A549 (cell line): ENCODE data around the gene DYNC1H1. TPM values are rescaled to one million over a fixed set of nuclear protein-coding genes. Genes with fewer than 3 reads are reported as not detected.

ENCODE experiments used
- ATAC-seq, 2 experiments: fragments of 200-7000 bp in 1 of 2; fragments of >200 bp in 1 of 2; cut with Nextera tagmentation in 1 of 2; cut with Tn5 transposase in 1 of 2; 3 replicates each; pipeline versions ENCODE4 v1.8.0 to v1.9.1; 2018 to 2020; ENCODE audit warnings: mild to moderate bottlenecking in 1 of 2, moderate library complexity in 1 of 2
- CTCF ChIA-PET: fragments of 300-600 bp; sonication (Branson Sonifier 250); formaldehyde crosslinking; extraction: SDS; loops from one replicate; lab custom pipeline; 2021; ENCODE audit warnings: antibody characterized with exemption, inconsistent platforms; lab: Yijun Ruan, JAX
- POLR2A ChIA-PET: fragments of 350-600 bp; formaldehyde crosslinking; extraction: SDS; loops from one replicate; lab custom pipeline; 2021; ENCODE audit warnings: antibody characterized with exemption, inconsistent platforms; lab: Yijun Ruan, JAX
- DNase-seq, 2 experiments: peaks; one replicate each; pipeline versions ENCODE4 v3.0.0 to v3.0.0-alpha.2; 2011 to 2016; ENCODE audit warnings: low read depth in 1 of 2, low spot score in 1 of 2
- FAIRE-seq: peaks from 2 replicates; lab custom pipeline; 2011; peaks lifted over from hg19 to GRCh38; lab: Jason Lieb, UNC
- H3K27ac ChIP-seq, 2 experiments: fragments of >200 bp; sonication (Bioruptor Twin); formaldehyde crosslinking; 3 replicates each; pipeline ENCODE4 v1.5.1; 2016 to 2017
- H3K4me1 ChIP-seq: fragments of >200 bp; sonication (Bioruptor Twin); formaldehyde crosslinking; 3 replicates; pipeline ENCODE4 v1.6.1; 2016
- H3K4me2 ChIP-seq: fragments of >200 bp; sonication (Bioruptor Twin); formaldehyde crosslinking; 3 replicates; pipeline ENCODE4 v1.6.1; 2016
- H3K4me3 ChIP-seq: fragments of >200 bp; sonication (Bioruptor Twin); formaldehyde crosslinking; 3 replicates; pipeline ENCODE4 v1.5.1; 2016
- H3K9me3 ChIP-seq: fragments of >200 bp; sonication (Bioruptor Twin); formaldehyde crosslinking; 3 replicates; pipeline ENCODE4 v1.6.1; 2016
- BCL3 ChIP-seq: fragments of >200 bp; sonication (Bioruptor Twin); formaldehyde crosslinking; IDR thresholded peaks from 3 replicates; pipeline ENCODE4 v1.6.1; 2016
- BHLHE40 ChIP-seq: IDR thresholded peaks from 2 replicates; pipeline ENCODE4 v1.6.1; 2012; ENCODE audit warnings: low read depth, low read length, inconsistent platforms
- CBX2 ChIP-seq: fragments of 200-600 bp; sonication (generic); IDR thresholded peaks from 2 replicates; pipeline ENCODE4 v1.6.1; 2016; ENCODE audit warnings: low read depth, mild to moderate bottlenecking, borderline replicate concordance
- CHD4 ChIP-seq: fragments of 200-600 bp; sonication (generic); IDR thresholded peaks from 2 replicates; pipeline ENCODE4 v1.6.1; 2016; ENCODE audit warnings: antibody characterized with exemption, mild to moderate bottlenecking, borderline replicate concordance
- CTCF ChIP-seq: fragments of >200 bp; sonication (Bioruptor Twin); formaldehyde crosslinking; IDR thresholded peaks from 3 replicates; pipeline ENCODE4 v1.5.1; 2016
- E2F6 ChIP-seq: IDR thresholded peaks from 2 replicates; pipeline ENCODE4 v1.6.1; 2012; ENCODE audit warnings: low read depth, borderline replicate concordance
- EHMT2 ChIP-seq: fragments of 200-600 bp; sonication (generic); IDR thresholded peaks from 2 replicates; pipeline ENCODE4 v1.6.1; 2016; ENCODE audit warnings: antibody characterized with exemption, low read depth, mild to moderate bottlenecking, moderate library complexity
- ESRRA ChIP-seq: fragments of 150-350 bp; IDR thresholded peaks from 2 replicates; pipeline ENCODE4 v1.6.1; 2014; ENCODE audit warnings: mild to moderate bottlenecking, low read length, borderline replicate concordance
- FOSB ChIP-seq: fragments of 250-450 bp; sonication (Bioruptor Pico); IDR thresholded peaks from 2 replicates; pipeline ENCODE4 v1.5.0; 2020; ENCODE audit warnings: mild to moderate bottlenecking, moderate library complexity
- FOXS1 ChIP-seq: fragments of 250-450 bp; sonication (Bioruptor Pico); IDR thresholded peaks from 2 replicates; pipeline ENCODE4 v1.5.0; 2020; ENCODE audit warnings: mild to moderate bottlenecking, moderate library complexity
- GATA3 ChIP-seq: IDR thresholded peaks from 2 replicates; pipeline ENCODE4 v1.6.1; 2012; ENCODE audit warnings: borderline replicate concordance
- HEYL ChIP-seq: fragments of 250-450 bp; sonication (Bioruptor Pico); IDR thresholded peaks from 2 replicates; pipeline ENCODE4 v1.8.0; 2021; ENCODE audit warnings: mild to moderate bottlenecking, moderate library complexity
- HOXB5 ChIP-seq: fragments of 250-450 bp; sonication (Bioruptor Pico); IDR thresholded peaks from 2 replicates; pipeline ENCODE4 v1.5.0; 2020; ENCODE audit warnings: mild to moderate bottlenecking, moderate library complexity
- KDM1A ChIP-seq: fragments of 200-600 bp; sonication (generic); IDR thresholded peaks from 2 replicates; pipeline ENCODE4 v1.6.1; 2016; ENCODE audit warnings: low read depth, mild to moderate bottlenecking
- MAZ ChIP-seq: fragments of 150-350 bp; IDR thresholded peaks from 2 replicates; pipeline ENCODE4 v1.6.1; 2014; ENCODE audit warnings: antibody characterized with exemption, low read depth, low read length, borderline replicate concordance
- NR3C1 ChIP-seq: fragments of >200 bp; sonication (Bioruptor Twin); formaldehyde crosslinking; IDR thresholded peaks from 3 replicates; pipeline ENCODE4 v1.6.1; 2017
- POLR2A ChIP-seq: IDR thresholded peaks from 2 replicates; pipeline ENCODE4 v1.6.1; 2012; ENCODE audit warnings: mild to moderate bottlenecking, low read length
- RARB ChIP-seq: fragments of 250-450 bp; sonication (Bioruptor Pico); IDR thresholded peaks from 2 replicates; pipeline ENCODE4 v1.8.0; 2021; ENCODE audit warnings: mild to moderate bottlenecking, moderate library complexity
- RFX5 ChIP-seq: fragments of 450-650 bp; IDR thresholded peaks from 2 replicates; pipeline ENCODE4 v1.7.1; 2014; ENCODE audit warnings: antibody characterized with exemption, mild to moderate bottlenecking, moderate library complexity
- USF2 ChIP-seq: fragments of 450-650 bp; IDR thresholded peaks from 2 replicates; pipeline ENCODE4 v1.6.1; 2014; ENCODE audit warnings: antibody characterized with exemption
- ZC3H11A ChIP-seq: fragments of 450-650 bp; IDR thresholded peaks from 2 replicates; pipeline ENCODE4 v1.6.1; 2014; ENCODE audit warnings: antibody characterized with exemption, mild to moderate bottlenecking
- ZNF302 ChIP-seq: fragments of 250-450 bp; sonication (Bioruptor Pico); IDR thresholded peaks from 2 replicates; pipeline ENCODE4 v1.9.0; 2021; ENCODE audit warnings: inconsistent platforms, mild to moderate bottlenecking, moderate library complexity
- WGBS: methylation state at CpG from one replicate; pipeline ENCODE4 v1.1.6; 2017; ENCODE audit errors: missing lambda C conversion rate; 5-methylcytosine and 5-hydroxymethylcytosine counted together
- polyA plus RNA-seq, 4 experiments: library from polyadenylated mRNA; depleted of rRNA in 3 of 4; stranded (reverse); fragments of >200 nt; fragmentation: RNase III in 1 of 4; extraction: RNeasy Plus Mini Kit Qiagen cat#74134 plus additional on column Dnase treatment in 1 of 4; gene quantifications; 2 replicates in 3 of 4; 3 replicates in 1 of 4; pipeline ENCODE4 v1.2.3, GENCODE V29; 2011 to 2017

The DYNC1H1 gene
- polyA plus RNA-seq, 2 of the 4 experiments (the other 2 are of a cell fraction) = 177 to 187 TPM

- no peaks in the 10 kb centered on the region for H3K9me3 ChIP-seq
- H3K27ac ChIP-seq = no peak overlapping the region
- H3K4me2 ChIP-seq = no peak overlapping the region
- TF ChIP-seq HOXB5 (CRISPR knock-in tag) (no peak), RARB (CRISPR knock-in tag) (no peak), ESRRA (no peak), E2F6 (no peak), ZC3H11A (no peak), CHD4 (no peak), CBX2 (no peak), POLR2A (no peak), BHLHE40 (no peak), ZNF302 (no peak), FOSB (no peak), FOXS1 (CRISPR knock-in tag) (no peak), NR3C1 (no peak)
- no peak overlapping the region for H3K4me3 ChIP-seq
- CTCF ChIA-PET = interaction anchor here (0.6 to 2.1 kb wide), 3 partner anchors 122 to 220 kb away, joined by 3 to 9 read pairs (median 5); no protein-coding TSS in a partner anchor
- ATAC-seq (no peak), FAIRE-seq (no peak), DNase-seq (no peak)
- H3K4me1 ChIP-seq = no peaks in the 10 kb centered on the region
- POLR2A ChIA-PET = no interaction called here
- 82% methylated on average over 5 of the region's 5 CpGs for WGBS
Observed at GRCh38 chr14:101926620-101927019, 37.8 kb upstream of the DYNC1H1 start.

- WGBS = 72% methylated on average over 10 of the region's 10 CpGs
- TF ChIP-seq HEYL (CRISPR knock-in tag) (no peak), MAZ (no peak), EHMT2 (no peak), KDM1A (no peak), FOXS1 (CRISPR knock-in tag) (no peak), GATA3 (no peak), CTCF (no peak), HOXB5 (CRISPR knock-in tag) (no peak), BCL3 (no peak), RFX5 (no peak), POLR2A (no peak), USF2 (no peak)
- no peak overlapping the region for H3K4me2 ChIP-seq
- H3K4me1 ChIP-seq = no peaks in the 10 kb centered on the region
- ChIA-PET CTCF (interaction anchor here (1.4 kb wide), 1 partner anchor 156 kb away, joined by 5 read pairs; no protein-coding TSS in a partner anchor), POLR2A (no interaction called here)
- ATAC-seq = no peak
- FAIRE-seq = no peak
- no peak overlapping the region for H3K27ac ChIP-seq
- no peak for DNase-seq
- H3K4me3 ChIP-seq = no peak overlapping the region
- no peaks in the 10 kb centered on the region for H3K9me3 ChIP-seq
Observed at GRCh38 chr14:101927859-101928258, 36.5 kb upstream of the DYNC1H1 start.
